HCT116 (cell line): ENCODE measurements around the gene JAK1.

Source experiments
- ATF3 ChIP-seq: IDR thresholded peaks from 2 replicates; pipeline ENCODE4 v1.6.1; 2012
- EZH2 ChIP-seq: fragments of 200-600 bp; sonication (generic); IDR thresholded peaks from 2 replicates; pipeline ENCODE4 v1.6.1; 2017; ENCODE audit warnings: antibody characterized with exemption, mixed run types
- POLR2A ChIP-seq: IDR thresholded peaks from 2 replicates; pipeline ENCODE4 v1.7.0; 2011; ENCODE audit warnings: borderline replicate concordance; ENCODE audit not compliant: insufficient read depth, insufficient read length; ENCODE audit errors: extremely low read depth
- REST ChIP-seq: IDR thresholded peaks from 2 replicates; pipeline ENCODE4 v1.6.1; 2012; ENCODE audit warnings: low read depth
- SIN3A ChIP-seq: IDR thresholded peaks from 2 replicates; pipeline ENCODE4 v1.6.1; 2012; ENCODE audit warnings: low read depth
- SP1 ChIP-seq: IDR thresholded peaks from 2 replicates; pipeline ENCODE4 v1.6.1; 2012; ENCODE audit warnings: low read depth
- TCF7L2 ChIP-seq: IDR thresholded peaks from 2 replicates; pipeline ENCODE4 v1.7.0; 2011; ENCODE audit warnings: borderline replicate concordance, inconsistent platforms; ENCODE audit not compliant: insufficient read depth, insufficient read length; ENCODE audit errors: extremely low read depth
- YY1 ChIP-seq: IDR thresholded peaks from 2 replicates; pipeline ENCODE4 v1.6.1; 2011; ENCODE audit warnings: low read length, low read depth, moderate library complexity, mild to moderate bottlenecking; ENCODE audit not compliant: insufficient replicate concordance; ENCODE audit errors: extremely low read depth
- TF ChIP-seq, protein P1 (sequence below), 3 experiments: fragments of 200-600 bp in 1 of 3; sonication (generic) in 1 of 3; IDR thresholded peaks in 2 of 3; conservative IDR thresholded peaks in 1 of 3; 2 replicates each; pipeline ENCODE4 v1.5.1; 2012 to 2017; ENCODE audit warnings: low read depth in 2 of 3, low read length in 2 of 3, antibody characterized with exemption in 1 of 3, borderline replicate concordance in 1 of 3, control low read depth in 1 of 3, mild to moderate bottlenecking in 1 of 3, mixed read lengths in 1 of 3, mixed run types in 1 of 3, moderate library complexity in 1 of 3; ENCODE audit not compliant: insufficient read depth in 1 of 3
- TF ChIP-seq, protein P2 (sequence below): IDR thresholded peaks from 2 replicates; pipeline ENCODE4 v1.6.1; 2012

- TF ChIP-seq, protein P1, sequence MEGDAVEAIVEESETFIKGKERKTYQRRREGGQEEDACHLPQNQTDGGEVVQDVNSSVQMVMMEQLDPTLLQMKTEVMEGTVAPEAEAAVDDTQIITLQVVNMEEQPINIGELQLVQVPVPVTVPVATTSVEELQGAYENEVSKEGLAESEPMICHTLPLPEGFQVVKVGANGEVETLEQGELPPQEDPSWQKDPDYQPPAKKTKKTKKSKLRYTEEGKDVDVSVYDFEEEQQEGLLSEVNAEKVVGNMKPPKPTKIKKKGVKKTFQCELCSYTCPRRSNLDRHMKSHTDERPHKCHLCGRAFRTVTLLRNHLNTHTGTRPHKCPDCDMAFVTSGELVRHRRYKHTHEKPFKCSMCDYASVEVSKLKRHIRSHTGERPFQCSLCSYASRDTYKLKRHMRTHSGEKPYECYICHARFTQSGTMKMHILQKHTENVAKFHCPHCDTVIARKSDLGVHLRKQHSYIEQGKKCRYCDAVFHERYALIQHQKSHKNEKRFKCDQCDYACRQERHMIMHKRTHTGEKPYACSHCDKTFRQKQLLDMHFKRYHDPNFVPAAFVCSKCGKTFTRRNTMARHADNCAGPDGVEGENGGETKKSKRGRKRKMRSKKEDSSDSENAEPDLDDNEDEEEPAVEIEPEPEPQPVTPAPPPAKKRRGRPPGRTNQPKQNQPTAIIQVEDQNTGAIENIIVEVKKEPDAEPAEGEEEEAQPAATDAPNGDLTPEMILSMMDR (IDR thresholded peaks at IDR 0.05 in 2 of 3, conservative IDR thresholded peaks at IDR 0.05 in 1 of 3; ENCODE audit: borderline replicate concordance in 1 of 3, insufficient read depth in 1 of 3, low read depth in 2 of 3, low read length in 2 of 3), result no peak
- TF ChIP-seq POLR2A, result no peak
- no peak for TF ChIP-seq SP1
- no peak for TF ChIP-seq REST
- TF ChIP-seq ATF3, result no peak
- TF ChIP-seq YY1, result no peak
- no peak for TF ChIP-seq TCF7L2
- TF ChIP-seq EZH2, result no peak
- TF ChIP-seq, protein P2, sequence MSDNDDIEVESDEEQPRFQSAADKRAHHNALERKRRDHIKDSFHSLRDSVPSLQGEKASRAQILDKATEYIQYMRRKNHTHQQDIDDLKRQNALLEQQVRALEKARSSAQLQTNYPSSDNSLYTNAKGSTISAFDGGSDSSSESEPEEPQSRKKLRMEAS, result no peak
- TF ChIP-seq SIN3A, result no peak
These were observed 24.8 kb downstream of the JAK1 start for GRCh38 chr1:64941461-64942117.
